Hepatocyte (in vitro differentiated cells): ENCODE data around the gene IQCH. TPM values are rescaled to one million over a fixed set of nuclear protein-coding genes. Genes with fewer than 3 reads are reported as not detected.

Experiments
- DNase-seq: peaks from one replicate; pipeline ENCODE4 v3.0.0-alpha.2; 2016; ENCODE audit warnings: low spot score
- H2AFZ ChIP-seq: fragments of 200-600 bp; sonication (generic); 2 replicates; pipeline ENCODE4 v1.6.0; 2016; ENCODE audit warnings: antibody characterized with exemption, mild to moderate bottlenecking
- H3K27ac ChIP-seq: fragments of 200-600 bp; sonication (generic); 2 replicates; pipeline ENCODE4 v1.5.1; 2016; ENCODE audit warnings: mild to moderate bottlenecking
- H3K27me3 ChIP-seq: fragments of 200-600 bp; sonication (generic); 2 replicates; pipeline ENCODE4 v1.6.1; 2016
- H3K36me3 ChIP-seq: fragments of 200-600 bp; sonication (generic); replicated peaks from 2 replicates; pipeline ENCODE4 v1.5.1; 2016; ENCODE audit warnings: low read depth; ENCODE audit not compliant: insufficient read depth
- H3K4me1 ChIP-seq: fragments of 200-600 bp; sonication (generic); 2 replicates; pipeline ENCODE4 v1.5.1; 2016; ENCODE audit warnings: mild to moderate bottlenecking, moderate library complexity; ENCODE audit not compliant: insufficient read depth
- H3K4me2 ChIP-seq: fragments of 200-600 bp; sonication (generic); 2 replicates; pipeline ENCODE4 v1.6.0; 2016
- H3K4me3 ChIP-seq: fragments of 200-600 bp; sonication (generic); 2 replicates; pipeline ENCODE4 v1.5.1; 2016; ENCODE audit warnings: mild to moderate bottlenecking
- H3K79me2 ChIP-seq: fragments of 200-600 bp; sonication (generic); 2 replicates; pipeline ENCODE4 v1.6.0; 2017; ENCODE audit warnings: mild to moderate bottlenecking
- H3K9me2 ChIP-seq: fragments of 200-600 bp; sonication (generic); replicated peaks from 2 replicates; pipeline ENCODE4 v1.6.0; 2017; ENCODE audit warnings: mild to moderate bottlenecking; ENCODE audit not compliant: insufficient read depth
- H3K9me3 ChIP-seq: fragments of 200-600 bp; sonication (generic); 2 replicates; pipeline ENCODE4 v1.5.1; 2016; ENCODE audit warnings: low read depth, mild to moderate bottlenecking
- H4K20me1 ChIP-seq: fragments of 200-600 bp; sonication (generic); 2 replicates; pipeline ENCODE4 v1.6.0; 2016; ENCODE audit warnings: mild to moderate bottlenecking; ENCODE audit not compliant: insufficient read depth, poor library complexity, severe bottlenecking
- EZH2 ChIP-seq: fragments of 200-600 bp; sonication (generic); IDR thresholded peaks from 2 replicates; pipeline ENCODE4 v1.6.1; 2016; ENCODE audit warnings: antibody characterized with exemption, mild to moderate bottlenecking, borderline replicate concordance
- EZH2phosphoT487 ChIP-seq: fragments of 200-600 bp; sonication (generic); IDR thresholded peaks from one replicate; pipeline ENCODE4 v1.6.1; 2018; ENCODE audit warnings: antibody characterized with exemption, mild to moderate bottlenecking, low read depth, moderate library complexity; ENCODE audit not compliant: unreplicated experiment, severe bottlenecking
- WGBS: methylation state at CpG from one replicate; pipeline ENCODE4 v1.1.6; 2016; ENCODE audit warnings: low lambda C conversion rate; ENCODE audit errors: missing lambda C conversion rate; 5-methylcytosine and 5-hydroxymethylcytosine counted together
- polyA plus RNA-seq: library from polyadenylated mRNA; unstranded; fragments of >200 nt; fragmentation: Nextera tagmentation; extraction: Ambion mirVana; gene quantifications from 2 replicates; pipeline ENCODE4 v1.2.1, GENCODE V29; 2016
- total RNA-seq: library from RNA; depleted of rRNA; stranded (reverse); fragments of >200 nt; gene quantifications from 2 replicates; pipeline ENCODE4 v1.2.3, GENCODE V29; 2014
- TF ChIP-seq, protein P1 (sequence below): fragments of 200-600 bp; sonication (generic); IDR thresholded peaks from 2 replicates; pipeline ENCODE4 v1.5.1; 2016; ENCODE audit warnings: antibody characterized with exemption, mild to moderate bottlenecking; ENCODE audit not compliant: poor library complexity

Gene IQCH
- total and polyA plus RNA-seq, 2 experiments from 2014 or later = 0.76 to 1.0 TPM

DNA sequence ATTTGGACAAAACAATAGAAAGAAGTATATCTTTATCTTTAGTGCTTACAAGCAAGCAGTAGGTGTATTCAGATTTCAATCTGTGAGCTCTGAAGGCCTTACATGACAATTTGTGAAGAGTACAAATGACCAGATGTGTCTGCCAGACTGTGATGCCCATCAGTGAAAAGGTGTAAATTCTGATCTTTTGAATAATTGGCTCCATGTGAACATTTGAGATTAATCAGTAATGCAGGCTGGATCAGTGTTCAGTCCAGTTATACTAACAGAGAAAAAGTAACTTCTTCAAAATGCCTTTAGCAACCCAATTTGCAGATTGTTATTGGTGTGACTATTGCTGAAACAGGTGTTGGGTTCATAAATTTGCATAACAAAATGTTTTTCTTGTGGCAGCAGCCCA is 5.2 kb downstream of the IQCH start:
- no peak overlapping the region for H3K27ac ChIP-seq
- TF ChIP-seq, protein P1, sequence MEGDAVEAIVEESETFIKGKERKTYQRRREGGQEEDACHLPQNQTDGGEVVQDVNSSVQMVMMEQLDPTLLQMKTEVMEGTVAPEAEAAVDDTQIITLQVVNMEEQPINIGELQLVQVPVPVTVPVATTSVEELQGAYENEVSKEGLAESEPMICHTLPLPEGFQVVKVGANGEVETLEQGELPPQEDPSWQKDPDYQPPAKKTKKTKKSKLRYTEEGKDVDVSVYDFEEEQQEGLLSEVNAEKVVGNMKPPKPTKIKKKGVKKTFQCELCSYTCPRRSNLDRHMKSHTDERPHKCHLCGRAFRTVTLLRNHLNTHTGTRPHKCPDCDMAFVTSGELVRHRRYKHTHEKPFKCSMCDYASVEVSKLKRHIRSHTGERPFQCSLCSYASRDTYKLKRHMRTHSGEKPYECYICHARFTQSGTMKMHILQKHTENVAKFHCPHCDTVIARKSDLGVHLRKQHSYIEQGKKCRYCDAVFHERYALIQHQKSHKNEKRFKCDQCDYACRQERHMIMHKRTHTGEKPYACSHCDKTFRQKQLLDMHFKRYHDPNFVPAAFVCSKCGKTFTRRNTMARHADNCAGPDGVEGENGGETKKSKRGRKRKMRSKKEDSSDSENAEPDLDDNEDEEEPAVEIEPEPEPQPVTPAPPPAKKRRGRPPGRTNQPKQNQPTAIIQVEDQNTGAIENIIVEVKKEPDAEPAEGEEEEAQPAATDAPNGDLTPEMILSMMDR = no peak
- TF ChIP-seq EZH2 = no peak
- no peak for TF ChIP-seq EZH2phosphoT487

DNA sequence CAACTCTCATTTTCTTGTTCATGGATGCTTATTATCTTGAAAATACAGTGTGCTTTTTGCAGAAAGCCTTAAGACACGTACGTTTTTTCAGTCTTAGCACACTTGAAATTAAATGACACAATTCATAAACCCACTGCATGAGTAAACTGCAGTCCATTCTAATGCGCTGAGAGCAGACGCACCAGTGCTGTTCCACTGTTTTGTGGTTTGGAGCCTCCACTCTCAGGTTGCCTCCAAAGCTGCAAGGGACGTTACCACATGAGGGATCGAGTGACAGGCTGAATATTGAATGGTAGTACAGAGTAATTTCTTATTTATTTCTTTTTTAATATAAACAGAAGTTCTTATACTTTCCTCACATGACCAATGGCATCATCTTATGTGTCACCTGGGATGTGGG is 12.3 kb downstream of the IQCH start:
- H3K79me2 ChIP-seq = no peaks in the 10 kb centered on the region
- no peak for DNase-seq
- H3K27me3 ChIP-seq = no peaks in the 10 kb centered on the region
- no peak overlapping the region for H3K4me3 ChIP-seq
- WGBS = 89% methylated on average over 6 of the region's 6 CpGs
- no peak overlapping the region for H3K27ac ChIP-seq
- no peaks in the 10 kb centered on the region for H3K36me3 ChIP-seq
- H3K4me2 ChIP-seq = no peak overlapping the region
- no peaks in the 10 kb centered on the region for H3K4me1 ChIP-seq
- H3K9me3 ChIP-seq = no peaks in the 10 kb centered on the region
- no peak overlapping the region for H2AFZ ChIP-seq
- H3K9me2 ChIP-seq = no peaks in the 10 kb centered on the region
- TF ChIP-seq EZH2phosphoT487 (no peak), EZH2 (no peak)
- TF ChIP-seq, protein P1 = no peak
- no peaks in the 10 kb centered on the region for H4K20me1 ChIP-seq

More for the DNA sequence above, 5.2 kb downstream of the IQCH start:
- Histone ChIP-seq H3K4me3 (no peak overlapping the region), H3K4me1 (no peaks in the 10 kb centered on the region), H3K4me2 (no peak overlapping the region), H3K9me2 (no peaks in the 10 kb centered on the region), H4K20me1 (no peaks in the 10 kb centered on the region), H3K79me2 (no peaks in the 10 kb centered on the region), H3K9me3 (no peaks in the 10 kb centered on the region), H2AFZ (no peak overlapping the region), H3K36me3 (no peaks in the 10 kb centered on the region), H3K27me3 (no peaks in the 10 kb centered on the region)
- DNase-seq = no peak

DNA sequence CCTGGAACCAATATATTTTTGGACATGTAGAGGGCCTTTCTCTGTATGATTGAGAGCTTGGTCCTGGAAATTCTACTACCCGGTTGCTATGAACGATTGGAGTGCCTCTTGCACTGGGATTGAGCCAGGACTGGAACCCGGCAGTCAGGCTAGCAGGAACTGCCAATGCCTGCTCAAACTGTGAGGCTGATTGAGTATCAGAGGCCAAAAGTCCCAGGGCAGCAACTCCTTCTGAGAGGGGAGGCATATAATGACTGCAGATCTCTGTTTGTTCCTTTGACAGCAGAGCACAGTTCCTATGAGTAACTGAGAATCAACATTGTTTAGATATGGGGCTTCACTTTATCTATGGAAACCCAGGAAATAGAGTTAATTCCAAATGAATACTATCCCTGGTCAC is 12.9 kb downstream of the IQCH start:
- no peak overlapping the region for H2AFZ ChIP-seq
- TF ChIP-seq EZH2phosphoT487 (no peak), EZH2 (no peak)
- TF ChIP-seq, protein P1 = no peak
- no peaks in the 10 kb centered on the region for H4K20me1 ChIP-seq
- H3K4me1 ChIP-seq = no peaks in the 10 kb centered on the region
- no peak for DNase-seq
- no peak overlapping the region for H3K4me2 ChIP-seq
- H3K9me2 ChIP-seq = no peaks in the 10 kb centered on the region
- 64% methylated on average over 3 of the region's 3 CpGs for WGBS
- H3K27me3 ChIP-seq = no peaks in the 10 kb centered on the region
- no peaks in the 10 kb centered on the region for H3K36me3 ChIP-seq
- no peak overlapping the region for H3K27ac ChIP-seq
- no peaks in the 10 kb centered on the region for H3K9me3 ChIP-seq
- no peak overlapping the region for H3K4me3 ChIP-seq
- H3K79me2 ChIP-seq = no peaks in the 10 kb centered on the region
